GOT3 (cell line): ENCODE measurements around the gene CEP104.

Experiments
- DNase-seq: peaks from one replicate; lab custom pipeline; 2025; ENCODE audit warnings: mixed read lengths; lab: John Stamatoyannopoulos, UW

The CEP104 gene

GRCh38 chr1:3868464-3869006 lies 11.5 kb upstream of the CEP104 start:
- no peak for DNase-seq

- DNase-seq: no peak
These were observed 8.7 kb upstream of the CEP104 start for GRCh38 chr1:3865606-3866160.

- no peak for DNase-seq
These were observed 7.9 kb upstream of the CEP104 start for GRCh38 chr1:3864884-3865283.

GRCh38 chr1:3863231-3863935 lies 6.4 kb upstream of the CEP104 start:
- no peak for DNase-seq

GRCh38 chr1:3858231-3858981 lies 1.4 kb upstream of the CEP104 start:
- DNase-seq: no peak

GRCh38 chr1:3857791-3858129 lies 749 bp upstream of the CEP104 start:
- no peak for DNase-seq

- DNase-seq: no peak
These were observed 4.1 kb downstream of the CEP104 start for GRCh38 chr1:3852711-3853485.

- DNase-seq: no peak
These were observed 4.9 kb downstream of the CEP104 start for GRCh38 chr1:3852091-3852490.

- DNase-seq: no peak
These were observed 5.7 kb downstream of the CEP104 start for GRCh38 chr1:3851292-3851691.

- no peak for DNase-seq
These were observed 6.2 kb downstream of the CEP104 start for GRCh38 chr1:3850857-3851256.

- no peak for DNase-seq
These were observed 9.9 kb downstream of the CEP104 start for GRCh38 chr1:3847081-3847480.

- DNase-seq: no peak
These were observed 10.5 kb downstream of the CEP104 start for GRCh38 chr1:3846541-3846940.

GRCh38 chr1:3842912-3843311 lies 14.1 kb downstream of the CEP104 start:
- DNase-seq: no peak

GRCh38 chr1:3841491-3841890 lies 15.5 kb downstream of the CEP104 start:
- no peak for DNase-seq

- no peak for DNase-seq
These were observed 18.2 kb downstream of the CEP104 start for GRCh38 chr1:3838788-3839187.

GRCh38 chr1:3837685-3838084 lies 19.3 kb downstream of the CEP104 start:
- no peak for DNase-seq

GRCh38 chr1:3837200-3837599 lies 19.8 kb downstream of the CEP104 start:
- DNase-seq: no peak

- no peak for DNase-seq
These were observed 20.6 kb downstream of the CEP104 start for GRCh38 chr1:3836421-3836820.

- DNase-seq: no peak
These were observed 22.3 kb downstream of the CEP104 start for GRCh38 chr1:3834701-3835100.

- no peak for DNase-seq
These were observed 25.3 kb downstream of the CEP104 start for GRCh38 chr1:3831689-3832088.

GRCh38 chr1:3828391-3828790 lies 28.6 kb downstream of the CEP104 start:
- no peak for DNase-seq

GRCh38 chr1:3827813-3828307 lies 29.2 kb downstream of the CEP104 start:
- DNase-seq: no peak
